Activated T-cell treated with anti-CD3 and anti-CD28 coated beads, Interleukin-2, amount 50 U/mL, for 48 hours (primary cell): Measurements from ENCODE around the gene PLEKHG1.

Experiments used
- DNase-seq, 2 experiments: peaks; one replicate each; pipeline ENCODE4 v3.0.0-alpha.2; 2020

The PLEKHG1 gene

GRCh38 chr6:150620763-150621162 lies 21.1 kb downstream of the PLEKHG1 start:
- no peak for DNase-seq

- DNase-seq = no peak
These were observed 22.8 kb downstream of the PLEKHG1 start for GRCh38 chr6:150622476-150622875.

- no peak for DNase-seq
These were observed 23.5 kb downstream of the PLEKHG1 start for GRCh38 chr6:150622941-150623874.

- no peak for DNase-seq
These were observed 24.5 kb downstream of the PLEKHG1 start for GRCh38 chr6:150624191-150624590.

- no peak for DNase-seq
These were observed 26.2 kb downstream of the PLEKHG1 start for GRCh38 chr6:150625927-150626326.

- no peak for DNase-seq
These were observed 27.5 kb downstream of the PLEKHG1 start for GRCh38 chr6:150627154-150627553.

GRCh38 chr6:150627585-150628025 lies 27.9 kb downstream of the PLEKHG1 start:
- DNase-seq = no peak

GRCh38 chr6:150628908-150629307 lies 29.2 kb downstream of the PLEKHG1 start:
- DNase-seq = no peak

- DNase-seq = peak; percentile 24 to 46
These were observed 31.7 kb downstream of the PLEKHG1 start for GRCh38 chr6:150631283-150631983.

GRCh38 chr6:150631984-150632642 lies 32.4 kb downstream of the PLEKHG1 start:
- no peak for DNase-seq

GRCh38 chr6:150632785-150633485 lies 33.2 kb downstream of the PLEKHG1 start:
- DNase-seq = no peak

- DNase-seq = no peak
These were observed 33.8 kb downstream of the PLEKHG1 start for GRCh38 chr6:150633486-150633834.

GRCh38 chr6:150634176-150634963 lies 34.7 kb downstream of the PLEKHG1 start:
- no peak for DNase-seq

GRCh38 chr6:150634964-150635292 lies 35.2 kb downstream of the PLEKHG1 start:
- no peak for DNase-seq

- no peak for DNase-seq
These were observed 36.3 kb downstream of the PLEKHG1 start for GRCh38 chr6:150635906-150636514.

GRCh38 chr6:150636808-150637207 lies 37.1 kb downstream of the PLEKHG1 start:
- DNase-seq = no peak

- DNase-seq = no peak
These were observed 37.6 kb downstream of the PLEKHG1 start for GRCh38 chr6:150637266-150637665.

GRCh38 chr6:150638267-150638666 lies 38.6 kb downstream of the PLEKHG1 start:
- DNase-seq = no peak

- DNase-seq = no peak
These were observed 39.1 kb downstream of the PLEKHG1 start for GRCh38 chr6:150638765-150639164.

- DNase-seq = no peak
These were observed 40.2 kb downstream of the PLEKHG1 start for GRCh38 chr6:150639823-150640331.

- no peak for DNase-seq
These were observed 41.0 kb downstream of the PLEKHG1 start for GRCh38 chr6:150640556-150641209.
